ENCODE measurements around the gene GNA12. TPM values are rescaled to one million over a fixed set of nuclear protein-coding genes. Genes with fewer than 3 reads are reported as not detected.

GNA12 gene
- total and polyA plus RNA-seq, 10 of the 15 experiments (the other 5 are each of a cell fraction or from before 2014, with no cell fraction given): 1.9 to 51.8 (median 12.6) TPM

DNA sequence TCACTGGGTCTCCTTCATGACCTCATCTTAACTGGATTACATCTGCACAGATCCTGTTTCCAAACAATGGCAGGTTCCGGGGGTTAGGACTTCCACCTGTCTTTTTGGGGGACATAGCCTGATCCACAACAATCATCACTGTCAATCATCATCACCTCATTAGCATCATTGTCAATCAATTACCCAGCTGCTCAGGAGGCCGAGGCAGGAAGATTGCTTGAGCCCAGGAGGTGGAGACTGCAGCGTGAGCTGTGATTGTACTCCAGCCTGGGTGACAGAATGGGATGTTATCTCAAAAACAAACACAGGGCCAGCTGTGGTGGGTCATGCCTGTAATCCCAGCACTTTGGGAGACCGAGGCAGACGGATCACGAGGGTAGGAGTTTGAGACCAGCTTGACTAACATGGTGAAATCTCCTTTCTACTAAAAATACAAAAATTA is 137.4 kb downstream of the GNA12 start:
- in situ Hi-C loops (cut with MboI): no loop called here
- RAD21 ChIA-PET (ENCODE audit: unreplicated experiment): interaction anchor here (1.0 to 1.3 kb wide), 2 partner anchors 18 to 25 kb away, joined by 3 read pairs; no protein-coding TSS in a partner anchor
- no peak overlapping the region for H3K9ac ChIP-seq (ENCODE audit: control insufficient read depth, insufficient read depth, low read length)
- H3K27ac ChIP-seq (ENCODE audit: control insufficient read depth, insufficient read depth): no peak overlapping the region
- H3K79me2 ChIP-seq (ENCODE audit: control insufficient read depth, insufficient read depth, low read length): no peaks in the 10 kb centered on the region
- POLR2A ChIA-PET: interaction anchor here (0.6 to 1.1 kb wide), 2 partner anchors 8 to 75 kb away, joined by 3 to 4 read pairs; no protein-coding TSS in a partner anchor
- intact Hi-C loops (cut with micrococcal nuclease; ENCODE audit: unreplicated experiment): no loop called here
- WGBS (ENCODE audit: insufficient coverage, insufficient replicate concordance, low lambda C conversion rate, missing lambda C conversion rate): 75% methylated on average over 6 of the region's 6 CpGs
- no TSS peak for BruUV-seq (replicated peaks)
- H3K4me3 ChIP-seq: no peak overlapping the region
- H2AFZ ChIP-seq (ENCODE audit: control insufficient read depth, low read depth, low read length): no peak overlapping the region
- peaks cover 27% of the 10 kb centered on the region for H3K4me1 ChIP-seq (ENCODE audit: control insufficient read depth, insufficient read depth, low read length)
- H4K20me1 ChIP-seq (ENCODE audit: control insufficient read depth, insufficient read depth): no peaks in the 10 kb centered on the region
- no peaks in the 10 kb centered on the region; a peak in 1 of 4 replicates for H3K36me3 ChIP-seq (ENCODE audit: control insufficient read depth in 2 of 2, insufficient read depth in 2 of 2, low read length in 1 of 2)
- H3K4me2 ChIP-seq (ENCODE audit: control insufficient read depth, insufficient read depth): no peak overlapping the region
- no peaks in the 10 kb centered on the region for H3K27me3 ChIP-seq (replicated peaks in 1 of 2; ENCODE audit: control insufficient read depth in 2 of 2, insufficient read depth in 2 of 2, low read length in 1 of 2)
- DNase-seq (ENCODE audit: low read depth, low spot score): no peak
- CTCF ChIA-PET: interaction anchor here (1.4 to 8.3 kb wide), 3 partner anchors 8 to 36 kb away, joined by 4 to 154 read pairs (median 83); no protein-coding TSS in a partner anchor
- FAIRE-seq: no peak
- SMC1A ChIA-PET (ENCODE audit: uncharacterized antibody, unreplicated experiment): interaction anchor here (1.1 to 11.6 kb wide), 5 partner anchors 8 to 35 kb away, joined by 3 to 113 read pairs (median 4); no protein-coding TSS in a partner anchor
- ATAC-seq: no peak
- no peaks in the 10 kb centered on the region for H3K9me3 ChIP-seq (replicated peaks; ENCODE audit: control insufficient read depth, insufficient read depth, low read length)
- TF ChIP-seq POLR2AphosphoS2 (IDR thresholded peaks at IDR 0.05; ENCODE audit: low read depth, low read length) (no peak), RBBP5 (conservative IDR thresholded peaks at IDR 0.05) (no peak), ZNF207 (IDR thresholded peaks at IDR 0.05; ENCODE audit: borderline replicate concordance) (no peak), BACH1 (IDR thresholded peaks at IDR 0.05; ENCODE audit: borderline replicate concordance) (no peak), ATF7 (IDR thresholded peaks at IDR 0.05; ENCODE audit: low read depth) (no peak), RUNX3 (IDR thresholded peaks at IDR 0.05; ENCODE audit: low read length) (no peak)

DNA sequence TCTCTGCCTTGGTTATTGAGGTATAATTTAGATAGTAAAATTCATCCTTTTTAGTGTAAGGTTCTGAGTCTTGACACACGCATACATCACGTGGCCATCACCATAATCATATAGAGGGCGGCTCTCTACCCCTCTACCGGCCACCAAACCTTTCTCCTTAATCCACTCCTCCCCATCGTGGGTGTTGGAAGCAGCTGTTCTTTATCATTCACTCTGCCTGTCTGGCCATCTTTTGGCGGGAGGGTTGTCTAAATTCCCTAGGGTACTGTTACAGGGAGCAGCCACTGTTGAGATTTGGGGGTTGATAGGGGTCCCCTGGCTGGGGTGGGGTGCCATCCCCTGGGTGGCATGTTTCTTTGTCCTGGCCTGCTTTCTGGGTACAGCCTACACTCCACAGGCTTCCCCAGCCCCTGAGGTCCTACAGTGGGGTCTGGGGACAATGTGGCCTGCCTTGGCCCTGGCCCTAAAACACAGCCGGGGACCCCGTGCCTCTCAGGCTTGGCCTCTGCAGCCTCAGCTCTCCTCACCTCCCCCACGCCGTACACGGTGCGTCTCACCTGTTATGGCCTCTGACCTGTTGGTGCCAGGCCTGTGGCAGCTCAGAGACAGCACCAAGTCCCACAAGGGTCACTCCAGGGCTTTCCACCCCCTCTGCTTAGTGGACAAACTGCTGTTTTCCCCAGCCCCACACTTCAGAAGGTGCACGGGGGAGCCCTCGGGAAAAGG is 138.6 kb downstream of the GNA12 start:
- ChIA-PET RAD21 (ENCODE audit: unreplicated experiment) (interaction anchor here (1.7 kb wide), 1 partner anchor 34 kb away, joined by 8 read pairs; no protein-coding TSS in a partner anchor), POLR2A (interaction anchor here (0.8 to 1.2 kb wide), 2 partner anchors 10 to 31 kb away, joined by 3 read pairs; no protein-coding TSS in a partner anchor), CTCF (interaction anchor here (0.7 to 8.3 kb wide), 2 partner anchors 35 to 96 kb away, joined by 3 to 154 read pairs; no protein-coding TSS in a partner anchor), SMC1A (ENCODE audit: uncharacterized antibody, unreplicated experiment) (interaction anchor here (1.1 to 11.6 kb wide), 3 partner anchors 10 to 34 kb away, joined by 3 to 113 read pairs (median 6); no protein-coding TSS in a partner anchor)
- Histone ChIP-seq H4K20me1 (ENCODE audit: control insufficient read depth, insufficient read depth) (no peaks in the 10 kb centered on the region), H3K9ac (ENCODE audit: control insufficient read depth, insufficient read depth, low read length) (no peak overlapping the region), H3K9me3 (replicated peaks; ENCODE audit: control insufficient read depth, insufficient read depth, low read length) (no peaks in the 10 kb centered on the region), H3K36me3 (ENCODE audit: control insufficient read depth in 2 of 2, insufficient read depth in 2 of 2, low read length in 1 of 2) (no peaks in the 10 kb centered on the region; a peak in 1 of 4 replicates), H2AFZ (ENCODE audit: control insufficient read depth, low read depth, low read length) (no peak overlapping the region), H3K4me1 (ENCODE audit: control insufficient read depth, insufficient read depth, low read length) (peaks cover 17% of the 10 kb centered on the region), H3K4me2 (ENCODE audit: control insufficient read depth, insufficient read depth) (no peak overlapping the region), H3K27me3 (replicated peaks in 1 of 2; ENCODE audit: control insufficient read depth in 2 of 2, insufficient read depth in 2 of 2, low read length in 1 of 2) (no peaks in the 10 kb centered on the region), H3K27ac (ENCODE audit: control insufficient read depth, insufficient read depth) (no peak overlapping the region), H3K79me2 (ENCODE audit: control insufficient read depth, insufficient read depth, low read length) (no peaks in the 10 kb centered on the region), H3K4me3 (no peak overlapping the region)
- in situ Hi-C loops (cut with MboI) (no loop called here), intact Hi-C loops (cut with micrococcal nuclease; ENCODE audit: unreplicated experiment) (no loop called here)
- ATAC-seq (no peak), DNase-seq (ENCODE audit: low read depth, low spot score) (no peak), FAIRE-seq (no peak)
- no peak for TF ChIP-seq SUPT20H (IDR thresholded peaks at IDR 0.05; ENCODE audit: borderline replicate concordance, control insufficient read depth, low read depth, low read length)
- TF ChIP-seq POU2F2 (IDR thresholded peaks at IDR 0.05; ENCODE audit: borderline replicate concordance, low read depth, low read length): no peak
- no peak for TF ChIP-seq PML (IDR thresholded peaks at IDR 0.05; ENCODE audit: low read length)
- no TSS peak for BruUV-seq (replicated peaks)
- 75% methylated on average over 14 of the region's 14 CpGs for WGBS (ENCODE audit: insufficient coverage, insufficient replicate concordance, low lambda C conversion rate, missing lambda C conversion rate)
